ENCODE results near the gene GLT8D2.

The GLT8D2 gene

GRCh38 chr12:104049903-104050356 is at the start of gene GLT8D2:
TSS of gene GLT8D2 (minus strand) at chr12:104050187. CDS start at chr12:104019648, 30,539 bp downstream.
- peak; percentile 83 for DNase-seq (ENCODE audit: low spot score)

- no peak for DNase-seq (ENCODE audit: low spot score)
Observed at GRCh38 chr12:104097954-104098353, 48.0 kb upstream of the GLT8D2 start.

- DNase-seq (ENCODE audit: low spot score): peak; percentile 7
Observed at GRCh38 chr12:104095289-104095688, 45.3 kb upstream of the GLT8D2 start.

- DNase-seq (ENCODE audit: low spot score): peak; percentile 36
Observed at GRCh38 chr12:104094284-104094683, 44.3 kb upstream of the GLT8D2 start.

GRCh38 chr12:104091136-104091535 is 41.1 kb upstream of the GLT8D2 start:
- DNase-seq (ENCODE audit: low spot score): no peak

- no peak for DNase-seq (ENCODE audit: low spot score)
Observed at GRCh38 chr12:104090685-104091084, 40.7 kb upstream of the GLT8D2 start.

GRCh38 chr12:104083769-104084475 is 33.9 kb upstream of the GLT8D2 start:
- no peak for DNase-seq (ENCODE audit: low spot score)

- DNase-seq (ENCODE audit: low spot score): no peak
Observed at GRCh38 chr12:104080764-104081163, 30.8 kb upstream of the GLT8D2 start.

GRCh38 chr12:104079024-104079423 is 29.0 kb upstream of the GLT8D2 start:
- no peak for DNase-seq (ENCODE audit: low spot score)

- no peak for DNase-seq (ENCODE audit: low spot score)
Observed at GRCh38 chr12:104073699-104074098, 23.7 kb upstream of the GLT8D2 start.

GRCh38 chr12:104072099-104072498 is 22.1 kb upstream of the GLT8D2 start:
- DNase-seq (ENCODE audit: low spot score): no peak

GRCh38 chr12:104064842-104065427 is 14.9 kb upstream of the GLT8D2 start:
- peak; percentile 39 for DNase-seq (ENCODE audit: low spot score)

GRCh38 chr12:104064031-104064841 is 14.2 kb upstream of the GLT8D2 start, which contains the start of gene HCFC2:
TSS of gene HCFC2 (plus strand) at chr12:104064531. CDS start at chr12:104064561, 30 bp downstream.
- DNase-seq (ENCODE audit: low spot score): peak; percentile 99

- no peak for DNase-seq (ENCODE audit: low spot score)
Observed at GRCh38 chr12:104063712-104064030, 13.7 kb upstream of the GLT8D2 start.

GRCh38 chr12:104060791-104061190 is 10.8 kb upstream of the GLT8D2 start:
- DNase-seq (ENCODE audit: low spot score): no peak

GRCh38 chr12:104059963-104060362 is 10.0 kb upstream of the GLT8D2 start:
- DNase-seq (ENCODE audit: low spot score): no peak

- no peak for DNase-seq (ENCODE audit: low spot score)
Observed at GRCh38 chr12:104058802-104059201, 8.8 kb upstream of the GLT8D2 start.

- peak; percentile 37 for DNase-seq (ENCODE audit: low spot score)
Observed at GRCh38 chr12:104057771-104058197, 7.8 kb upstream of the GLT8D2 start.

- peak; percentile 17 for DNase-seq (ENCODE audit: low spot score)
Observed at GRCh38 chr12:104056419-104056972, 6.5 kb upstream of the GLT8D2 start.

- DNase-seq (ENCODE audit: low spot score): peak; percentile 36
Observed at GRCh38 chr12:104055686-104056388, 5.8 kb upstream of the GLT8D2 start.

- no peak for DNase-seq (ENCODE audit: low spot score)
Observed at GRCh38 chr12:104054681-104055346, 4.8 kb upstream of the GLT8D2 start.

Measured in AG08396 (cell line).